DMS 273 treated with DMSO at 0.1 percent for 48 hours (cell line): ENCODE measurements around the gene BRMS1L.
"Not testable (repeated sequence)": the region's sequence is repeated elsewhere in the genome, so short reads cannot be mapped to it uniquely, and the experiment has no call there.

Experiments used
- DNase-seq: peaks from one replicate; lab custom pipeline; 2025; lab: John Stamatoyannopoulos, UW

BRMS1L gene

GRCh38 chr14:35821564-35822411, 4.3 kb upstream of the BRMS1L start:
- no peak for DNase-seq

GRCh38 chr14:35822501-35822900, 3.6 kb upstream of the BRMS1L start:
- DNase-seq: no peak

DNA sequence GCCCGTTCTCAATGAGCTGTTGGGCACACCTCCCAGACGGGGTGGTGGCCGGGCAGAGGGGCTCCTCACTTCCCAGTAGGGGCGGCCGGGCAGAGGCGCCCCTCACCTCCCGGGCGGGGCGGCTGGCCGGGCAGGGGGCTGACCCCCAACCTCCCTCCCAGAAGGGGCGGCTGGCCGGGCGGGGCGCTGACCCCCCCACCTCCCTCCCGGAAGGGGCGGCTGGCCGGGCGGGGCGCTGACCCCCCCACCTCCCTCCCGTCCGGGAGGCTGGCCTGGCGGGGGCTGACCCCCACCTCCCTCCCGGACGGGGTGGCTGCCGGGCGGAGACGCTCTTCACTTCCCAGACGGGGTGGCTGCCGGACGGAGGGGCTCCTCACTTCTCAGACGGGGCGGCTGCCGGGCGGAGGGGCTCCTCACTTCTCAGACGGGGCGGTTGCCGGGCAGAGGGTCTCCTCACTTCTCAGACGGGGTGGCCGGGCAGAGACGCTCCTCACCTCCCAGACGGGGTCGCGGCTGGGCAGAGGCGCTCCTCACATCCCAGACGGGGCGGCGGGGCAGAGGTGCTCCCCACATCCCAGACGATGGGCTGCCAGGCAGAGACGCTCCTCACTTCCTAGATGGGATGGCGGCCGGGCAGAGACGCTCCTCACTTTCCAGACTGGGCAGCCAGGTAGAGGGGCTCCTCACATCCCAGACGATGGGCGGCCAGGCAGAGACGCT, 1.5 kb upstream of the BRMS1L start:
- DNase-seq: not testable (repeated sequence)

DNA sequence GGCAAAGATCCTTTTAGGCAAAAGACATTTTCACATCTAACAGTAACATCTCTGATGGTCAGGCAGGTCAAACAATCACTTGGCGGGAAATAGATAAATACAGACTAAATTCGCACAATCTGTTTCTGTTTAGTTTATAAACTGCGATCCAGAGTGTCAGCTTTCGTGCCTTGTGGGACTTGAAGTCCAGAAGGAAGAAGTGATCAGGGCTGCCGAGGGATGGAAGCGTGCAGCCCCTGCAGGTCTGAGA, 245 bp upstream of the BRMS1L start:
- DNase-seq: no peak

DNA sequence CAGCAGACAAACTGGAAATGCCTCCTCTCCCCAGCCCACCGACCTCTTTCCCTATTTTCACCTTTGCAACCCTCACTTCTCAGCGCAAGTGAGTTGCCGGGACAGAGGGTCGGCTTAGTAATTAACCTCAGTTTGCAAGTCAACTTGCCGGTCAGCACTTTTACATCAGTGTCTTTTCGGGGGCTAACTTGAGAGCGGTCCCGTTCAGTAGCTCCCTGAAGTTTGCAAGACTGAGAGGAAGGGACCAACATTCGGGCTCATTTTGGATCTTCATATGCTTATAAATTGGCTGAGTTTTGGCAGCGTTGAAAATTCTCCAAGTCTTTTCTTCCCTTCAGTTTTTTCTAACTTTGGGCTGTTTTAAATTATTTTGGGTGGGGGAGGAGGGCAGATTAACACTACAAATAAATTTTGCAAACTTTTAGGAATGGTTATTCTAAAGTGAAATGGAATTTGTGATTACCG, 846 bp downstream of the BRMS1L start:
- DNase-seq: no peak

DNA sequence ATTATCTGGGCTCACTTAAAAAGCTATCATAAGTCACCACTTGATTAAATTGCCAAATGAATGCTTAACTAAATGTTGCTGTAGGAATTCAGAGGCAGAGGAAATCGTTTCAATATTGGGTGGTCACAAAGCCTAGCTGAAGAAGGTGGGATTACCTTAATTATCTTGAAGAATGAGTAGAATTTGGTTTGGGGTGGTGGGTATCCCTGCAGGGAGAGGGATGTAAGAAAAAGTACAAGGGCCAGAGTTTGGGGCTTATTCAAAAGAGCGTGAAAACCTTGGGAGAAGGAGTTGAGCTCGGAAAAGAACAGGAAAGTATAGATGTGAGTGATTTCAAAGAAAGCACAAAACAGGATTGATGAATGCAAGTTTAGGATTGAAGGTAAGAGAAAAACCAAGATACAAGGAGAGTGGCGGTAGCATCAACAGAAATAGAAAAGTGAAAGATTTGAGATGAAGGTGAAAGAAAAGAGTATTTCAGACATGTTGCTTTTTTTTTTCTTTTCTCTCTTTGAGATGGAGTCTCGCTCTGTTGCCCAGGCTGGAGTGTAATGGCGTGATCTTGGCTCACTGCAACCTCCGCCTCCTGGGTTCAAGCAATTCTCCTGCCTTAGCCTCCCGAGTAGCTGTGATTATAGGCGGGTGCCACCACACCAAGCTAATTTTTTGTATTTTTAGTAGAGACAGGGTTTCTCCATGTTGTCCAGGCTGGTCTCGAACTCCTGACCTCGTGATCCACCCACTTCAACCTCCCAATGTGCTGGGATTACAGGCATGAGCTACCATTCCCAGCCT, 1.7 kb downstream of the BRMS1L start:
- no peak for DNase-seq

GRCh38 chr14:35829449-35829848, 3.3 kb downstream of the BRMS1L start:
- no peak for DNase-seq

GRCh38 chr14:35835208-35835982, 9.3 kb downstream of the BRMS1L start:
- no peak for DNase-seq

GRCh38 chr14:35841704-35842103, 15.6 kb downstream of the BRMS1L start:
- not testable (repeated sequence) for DNase-seq

GRCh38 chr14:35842245-35842644, 16.1 kb downstream of the BRMS1L start:
- DNase-seq: not testable (repeated sequence)

GRCh38 chr14:35844494-35844893, 18.4 kb downstream of the BRMS1L start:
- DNase-seq: no peak

GRCh38 chr14:35847636-35848035, 21.5 kb downstream of the BRMS1L start:
- DNase-seq: no peak

- no peak for DNase-seq
Measured at GRCh38 chr14:35849122-35849521, 23.0 kb downstream of the BRMS1L start.

DNA sequence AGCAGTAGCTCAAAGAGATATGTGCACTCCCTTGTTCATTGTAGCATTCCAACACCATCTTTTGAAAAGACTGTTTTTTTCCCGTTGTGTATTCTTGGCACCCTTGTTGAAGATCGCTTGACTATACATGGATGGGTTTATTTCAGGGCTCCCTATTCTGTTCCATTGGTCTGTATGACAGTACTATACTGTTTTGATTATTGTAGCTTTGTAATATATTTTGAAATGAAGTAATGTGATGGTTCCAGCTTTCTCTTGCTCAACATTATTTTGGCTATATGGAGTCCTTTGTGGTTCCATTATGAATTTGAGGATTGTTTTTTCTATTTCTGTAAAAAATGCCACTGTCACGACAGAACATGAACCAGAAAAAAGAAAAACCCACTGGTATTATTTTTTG, 25.7 kb downstream of the BRMS1L start:
- DNase-seq: no peak

GRCh38 chr14:35853225-35853624, 27.1 kb downstream of the BRMS1L start:
- no peak for DNase-seq

GRCh38 chr14:35854696-35855270, 28.6 kb downstream of the BRMS1L start:
- DNase-seq: no peak

DNA sequence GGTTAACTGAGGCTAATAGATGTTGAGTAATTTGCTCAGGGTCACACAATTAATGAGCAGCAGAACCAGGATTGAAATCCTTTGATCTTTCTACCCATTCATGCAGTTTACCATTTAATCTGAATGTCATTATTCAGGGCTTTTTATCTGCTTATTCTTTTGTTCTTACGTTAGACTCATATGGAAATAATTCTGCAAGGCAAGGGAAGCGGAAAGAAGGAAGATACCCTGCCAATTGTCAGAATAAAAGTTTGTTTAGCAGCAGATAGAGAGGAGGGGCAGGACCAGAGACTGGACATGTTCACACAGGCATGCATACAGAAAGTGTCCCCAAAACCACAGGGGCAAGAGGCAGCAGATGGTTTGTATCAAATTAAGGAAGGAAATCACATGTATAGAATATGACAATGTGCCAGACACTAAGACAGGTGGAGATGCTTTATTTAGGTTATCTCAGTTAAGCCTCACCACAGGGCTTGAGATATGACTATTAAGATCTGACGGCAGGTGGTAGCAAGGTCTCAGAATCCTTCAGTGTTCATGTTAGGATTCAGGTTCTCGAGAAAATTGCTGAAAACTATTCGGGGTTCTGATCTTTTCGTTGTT, 29.8 kb downstream of the BRMS1L start:
- no peak for DNase-seq

GRCh38 chr14:35858521-35859209, 32.5 kb downstream of the BRMS1L start:
- no peak for DNase-seq

DNA sequence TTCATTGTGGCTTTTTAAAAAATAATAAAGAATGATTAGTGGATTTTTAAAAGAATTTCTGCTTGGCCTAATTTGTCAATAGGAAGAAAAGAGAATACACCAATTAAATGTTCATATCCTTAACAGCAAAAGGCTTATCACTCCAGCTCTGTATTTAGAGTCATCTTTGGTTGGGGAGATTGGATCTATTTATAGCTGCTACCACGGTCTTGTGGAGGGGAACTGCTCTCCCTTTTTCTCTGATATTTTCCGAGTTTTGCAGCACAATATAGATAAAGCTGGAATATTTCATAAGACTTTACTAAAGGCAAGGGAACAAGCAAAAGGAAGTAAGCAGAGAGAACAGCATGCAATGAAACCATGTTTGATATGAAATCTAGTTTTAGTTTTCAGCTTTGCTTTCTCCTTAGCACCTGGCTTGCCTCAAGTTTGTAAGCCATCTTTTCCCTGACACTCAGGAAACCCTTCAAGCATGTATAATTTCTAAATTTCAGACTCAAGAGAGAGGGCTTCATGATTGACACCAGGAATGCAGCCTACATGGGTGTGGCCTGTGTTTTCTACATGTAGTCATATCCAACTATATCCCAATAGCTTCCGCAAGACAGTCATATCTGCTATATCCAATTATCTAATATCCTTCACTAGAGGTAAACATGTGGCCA, 35.2 kb downstream of the BRMS1L start:
- DNase-seq: no peak
